Measurements from ENCODE around the gene MAP3K21.

The MAP3K21 gene

GRCh38 chr1:233347338-233347737, 19.8 kb downstream of the MAP3K21 start:
- Histone ChIP-seq H3K9ac (ENCODE audit: low read length) (no peak overlapping the region), H3K9me2 (replicated peaks; ENCODE audit: insufficient read depth, low read length) (no peaks in the 10 kb centered on the region), H3K36me3 (replicated peaks; ENCODE audit: insufficient read depth, low read length) (no peaks in the 10 kb centered on the region), H3K9me3 (replicated peaks; ENCODE audit: insufficient read depth, low read length) (no peaks in the 10 kb centered on the region), H3K4me2 (ENCODE audit: low read depth, low read length) (no peak overlapping the region), H2AFZ (ENCODE audit: low read length) (no peak overlapping the region), H3F3A (ENCODE audit: insufficient read depth, low read length) (no peaks in the 10 kb centered on the region), H3K79me2 (ENCODE audit: low read length) (peaks cover 15% of the 10 kb centered on the region), H3K4me3 (ENCODE audit: low read length) (no peak overlapping the region), H3K4me1 (ENCODE audit: low read length) (0 out of 2 replicates have a peak, but pooled peaks cover 2% of the 10 kb centered on the region), H3K27me3 (replicated peaks; ENCODE audit: insufficient read depth, low read length) (no peaks in the 10 kb centered on the region), H4K20me1 (ENCODE audit: insufficient read depth, low read length) (no peaks in the 10 kb centered on the region), H3K27ac (ENCODE audit: low read length) (no peak overlapping the region)
- TF ChIP-seq CTCF (IDR thresholded peaks at IDR 0.05; ENCODE audit: low read length), result no peak
- no peak for TF ChIP-seq EZH2phosphoT487 (IDR thresholded peaks at IDR 0.05; ENCODE audit: low read length)
- TF ChIP-seq EZH2 (optimal IDR thresholded peaks at IDR 0.05; ENCODE audit: low read depth, low read length), result no peak
- DNase-seq, result no peak

GRCh38 chr1:233349137-233349536, 21.6 kb downstream of the MAP3K21 start:
- Histone ChIP-seq H2AFZ (ENCODE audit: low read length) (no peak overlapping the region), H3K4me1 (ENCODE audit: low read length) (peaks cover 11% of the 10 kb centered on the region), H3K9me2 (replicated peaks; ENCODE audit: insufficient read depth, low read length) (no peaks in the 10 kb centered on the region), H4K20me1 (ENCODE audit: insufficient read depth, low read length) (no peaks in the 10 kb centered on the region), H3K36me3 (replicated peaks; ENCODE audit: insufficient read depth, low read length) (no peaks in the 10 kb centered on the region), H3K9ac (ENCODE audit: low read length) (no peak overlapping the region), H3K79me2 (ENCODE audit: low read length) (0 out of 2 replicates have a peak, but pooled peaks cover 3% of the 10 kb centered on the region), H3K4me2 (ENCODE audit: low read depth, low read length) (no peak overlapping the region), H3K4me3 (ENCODE audit: low read length) (no peak overlapping the region), H3K9me3 (replicated peaks; ENCODE audit: insufficient read depth, low read length) (no peaks in the 10 kb centered on the region), H3K27ac (ENCODE audit: low read length) (no peak overlapping the region), H3K27me3 (replicated peaks; ENCODE audit: insufficient read depth, low read length) (no peaks in the 10 kb centered on the region), H3F3A (ENCODE audit: insufficient read depth, low read length) (no peaks in the 10 kb centered on the region)
- no peak for DNase-seq
- TF ChIP-seq EZH2phosphoT487 (IDR thresholded peaks at IDR 0.05; ENCODE audit: low read length), result no peak
- TF ChIP-seq CTCF (IDR thresholded peaks at IDR 0.05; ENCODE audit: low read length), result no peak
- no peak for TF ChIP-seq EZH2 (optimal IDR thresholded peaks at IDR 0.05; ENCODE audit: low read depth, low read length)

- no peak for DNase-seq
- H4K20me1 ChIP-seq (ENCODE audit: insufficient read depth, low read length), result no peaks in the 10 kb centered on the region
- H3K27me3 ChIP-seq (replicated peaks; ENCODE audit: insufficient read depth, low read length), result no peaks in the 10 kb centered on the region
- H2AFZ ChIP-seq (ENCODE audit: low read length), result no peak overlapping the region
- H3K4me1 ChIP-seq (ENCODE audit: low read length), result peaks cover 11% of the 10 kb centered on the region
- H3F3A ChIP-seq (ENCODE audit: insufficient read depth, low read length), result no peaks in the 10 kb centered on the region
- TF ChIP-seq EZH2phosphoT487 (IDR thresholded peaks at IDR 0.05; ENCODE audit: low read length) (no peak), CTCF (IDR thresholded peaks at IDR 0.05; ENCODE audit: low read length) (no peak), EZH2 (optimal IDR thresholded peaks at IDR 0.05; ENCODE audit: low read depth, low read length) (no peak)
- H3K36me3 ChIP-seq (replicated peaks; ENCODE audit: insufficient read depth, low read length), result no peaks in the 10 kb centered on the region
- H3K9ac ChIP-seq (ENCODE audit: low read length), result no peak overlapping the region
- H3K4me2 ChIP-seq (ENCODE audit: low read depth, low read length), result no peak overlapping the region
- no peak overlapping the region for H3K4me3 ChIP-seq (ENCODE audit: low read length)
- H3K27ac ChIP-seq (ENCODE audit: low read length), result no peak overlapping the region
- H3K9me3 ChIP-seq (replicated peaks; ENCODE audit: insufficient read depth, low read length), result no peaks in the 10 kb centered on the region
- H3K79me2 ChIP-seq (ENCODE audit: low read length), result 0 out of 2 replicates have a peak, but pooled peaks cover 3% of the 10 kb centered on the region
- H3K9me2 ChIP-seq (replicated peaks; ENCODE audit: insufficient read depth, low read length), result no peaks in the 10 kb centered on the region
Measured at GRCh38 chr1:233354983-233355382, 27.5 kb downstream of the MAP3K21 start.
